ENCODE results near the gene PRR23E. TPM values are rescaled to one million over a fixed set of nuclear protein-coding genes. Genes with fewer than 3 reads are reported as not detected.

PRR23E gene
- polyA plus RNA-seq, 1 of the 3 experiments (the other 2 are of a cell fraction) = not detected

DNA sequence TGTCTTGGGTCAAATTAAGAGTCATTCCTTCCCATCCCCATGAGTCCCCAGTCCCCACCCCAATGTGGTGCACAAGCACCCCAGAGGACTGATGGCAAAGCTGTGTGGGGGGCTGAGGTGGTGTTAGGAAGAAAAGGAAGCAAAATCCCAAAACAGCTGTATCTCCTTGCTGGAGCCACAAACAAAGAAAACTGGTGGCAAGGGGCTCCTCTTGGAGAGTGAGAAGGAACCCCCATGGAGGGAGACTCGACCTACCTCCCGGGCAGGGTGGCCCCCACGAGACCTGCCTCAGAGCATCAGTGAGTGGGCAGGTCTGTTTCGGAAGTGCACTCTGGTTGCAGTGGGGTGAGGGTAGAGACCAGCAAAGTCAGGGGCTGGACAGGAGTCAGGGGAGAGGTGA, 29.2 kb downstream of the PRR23E start:
- ChIA-PET CTCF (no interaction called here), POLR2A (no interaction called here)
- Histone ChIP-seq H3K36me3 (replicated peaks in 1 of 2; ENCODE audit: control insufficient read depth in 1 of 2, insufficient read depth in 2 of 2, low read length in 1 of 2) (no peaks in the 10 kb centered on the region), H3K79me2 (ENCODE audit: insufficient read depth) (no peaks in the 10 kb centered on the region), H3K9ac (no peak overlapping the region), H2AFZ (ENCODE audit: low read depth) (no peak overlapping the region), H3K9me2 (no peaks in the 10 kb centered on the region), H3K4me1 (ENCODE audit: control insufficient read depth in 1 of 2, insufficient read depth in 2 of 2, low read depth in 1 of 2, low read length in 1 of 2) (peaks cover 17 to 19% of the 10 kb centered on the region in 2 experiments; a peak in 2 of 4 replicates), H3K27ac (ENCODE audit: low read depth in 2 of 2, low read length in 1 of 2) (no peak overlapping the region), H3K9me3 (0 out of 2 replicates have a peak, but pooled peaks cover 4% of the 10 kb centered on the region), H3K4me2 (no peak overlapping the region), H3K27me3 (ENCODE audit: insufficient read depth) (no peaks in the 10 kb centered on the region), H3K4me3 (ENCODE audit: low read depth in 2 of 2, low read length in 1 of 2) (no peak overlapping the region), H4K20me1 (ENCODE audit: insufficient read depth) (no peaks in the 10 kb centered on the region), H3F3A (replicated peaks; ENCODE audit: insufficient read depth) (peaks cover 3% of the 10 kb centered on the region)
- 69% methylated on average over 3 of the region's 4 CpGs for WGBS (ENCODE audit: low lambda C conversion rate)
- TF ChIP-seq POLR2AphosphoS5 (IDR thresholded peaks at IDR 0.05; ENCODE audit: low read depth, low read length) = no peak
- TF ChIP-seq GATA2 (CRISPR knock-in tag; IDR thresholded peaks at IDR 0.05) = no peak
- DNase-seq = no peak

DNA sequence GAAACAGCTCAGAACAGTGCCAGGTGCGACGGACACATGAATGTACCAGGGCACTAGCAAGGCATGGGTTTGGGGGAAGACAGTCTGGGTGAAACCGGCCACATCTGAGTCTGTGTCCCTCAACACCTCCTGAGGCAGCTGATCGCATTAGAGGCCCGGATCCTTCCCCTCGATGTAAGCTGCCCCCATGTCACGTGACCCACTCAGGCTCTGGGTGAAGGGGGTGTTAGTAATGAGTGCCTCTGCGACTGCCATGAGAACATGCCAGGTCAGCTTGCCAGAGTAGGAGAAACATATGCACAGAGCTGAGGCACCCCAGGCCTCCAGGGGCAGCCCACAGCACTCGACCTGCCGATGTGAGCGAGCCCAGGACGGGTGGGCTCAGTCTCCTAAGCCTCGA, 29.7 kb downstream of the PRR23E start:
- peaks cover 14 to 17% of the 10 kb centered on the region in 2 experiments; a peak in 2 of 4 replicates for H3K4me1 ChIP-seq (ENCODE audit: control insufficient read depth in 1 of 2, insufficient read depth in 2 of 2, low read depth in 1 of 2, low read length in 1 of 2)
- no peaks in the 10 kb centered on the region for H3K36me3 ChIP-seq (replicated peaks in 1 of 2; ENCODE audit: control insufficient read depth in 1 of 2, insufficient read depth in 2 of 2, low read length in 1 of 2)
- H3K4me3 ChIP-seq (ENCODE audit: low read depth in 2 of 2, low read length in 1 of 2) = no peak overlapping the region
- CTCF ChIA-PET = no interaction called here
- POLR2A ChIA-PET = no interaction called here
- no peak overlapping the region for H3K4me2 ChIP-seq
- H4K20me1 ChIP-seq (ENCODE audit: insufficient read depth) = no peaks in the 10 kb centered on the region
- H3K9me2 ChIP-seq = no peaks in the 10 kb centered on the region
- H3K9me3 ChIP-seq = 0 out of 2 replicates have a peak, but pooled peaks cover 4% of the 10 kb centered on the region
- TF ChIP-seq PBX3 (IDR thresholded peaks at IDR 0.05) = no peak
- DNase-seq = no peak
- H2AFZ ChIP-seq (ENCODE audit: low read depth) = no peak overlapping the region
- H3K79me2 ChIP-seq (ENCODE audit: insufficient read depth) = no peaks in the 10 kb centered on the region
- WGBS (ENCODE audit: low lambda C conversion rate) = 76% methylated on average over 12 of the region's 13 CpGs
- no peak overlapping the region for H3K27ac ChIP-seq (ENCODE audit: low read depth in 2 of 2, low read length in 1 of 2)
- no peak overlapping the region for H3K9ac ChIP-seq
- no peaks in the 10 kb centered on the region for H3F3A ChIP-seq (replicated peaks; ENCODE audit: insufficient read depth)
- H3K27me3 ChIP-seq (ENCODE audit: insufficient read depth) = no peaks in the 10 kb centered on the region

GRCh38 chr3:127224118-127224517, 31.2 kb downstream of the PRR23E start:
- Histone ChIP-seq H3K4me1 (ENCODE audit: control insufficient read depth in 1 of 2, insufficient read depth in 2 of 2, low read depth in 1 of 2, low read length in 1 of 2) (peaks cover 7 to 17% of the 10 kb centered on the region in 2 experiments; a peak in 2 of 4 replicates), H3K79me2 (ENCODE audit: insufficient read depth) (no peaks in the 10 kb centered on the region), H3K9ac (no peak overlapping the region), H3K36me3 (replicated peaks in 1 of 2; ENCODE audit: control insufficient read depth in 1 of 2, insufficient read depth in 2 of 2, low read length in 1 of 2) (no peaks in the 10 kb centered on the region), H3K27ac (ENCODE audit: low read depth in 2 of 2, low read length in 1 of 2) (no peak overlapping the region), H2AFZ (ENCODE audit: low read depth) (no peak overlapping the region), H4K20me1 (ENCODE audit: insufficient read depth) (no peaks in the 10 kb centered on the region), H3K27me3 (ENCODE audit: insufficient read depth) (no peaks in the 10 kb centered on the region), H3F3A (replicated peaks; ENCODE audit: insufficient read depth) (no peaks in the 10 kb centered on the region), H3K9me2 (no peaks in the 10 kb centered on the region), H3K4me2 (no peak overlapping the region), H3K9me3 (0 out of 2 replicates have a peak, but pooled peaks cover 4% of the 10 kb centered on the region), H3K4me3 (ENCODE audit: low read depth in 2 of 2, low read length in 1 of 2) (no peak overlapping the region)
- POLR2A ChIA-PET = no interaction called here
- WGBS (ENCODE audit: low lambda C conversion rate) = 80% methylated on average over 7 of the region's 8 CpGs
- CTCF ChIA-PET = interaction anchor here (1.9 kb wide), 1 partner anchor 65 kb away, joined by 5 read pairs; no protein-coding TSS in a partner anchor
- TF ChIP-seq EZH2phosphoT487 (IDR thresholded peaks at IDR 0.05; ENCODE audit: borderline replicate concordance, low read depth) (no peak), GATA2 (CRISPR knock-in tag; IDR thresholded peaks at IDR 0.05) (no peak), RXRA (IDR thresholded peaks at IDR 0.05; ENCODE audit: borderline replicate concordance, low read depth) (no peak), ZBTB33 (IDR thresholded peaks at IDR 0.05; ENCODE audit: borderline replicate concordance, low read depth) (no peak), REST (IDR thresholded peaks at IDR 0.05; ENCODE audit: low read depth, low read length) (no peak), JUND (IDR thresholded peaks at IDR 0.05) (no peak)
- DNase-seq = no peak

All from SK-N-SH (cell line).